GM18909 (cell line): ENCODE data around the gene SMC3.
A peak's percentile ranks its signal among the peaks of the same experiment; 100 is the strongest.
"Not testable (repeated sequence)": the region's sequence is repeated elsewhere in the genome, so short reads cannot be mapped to it uniquely, and the experiment has no call there.

Source experiments
- ATAC-seq: cut with Tn5 transposase; IDR thresholded peaks from one replicate; pipeline ENCODE4 v1.9.1; 2021; ENCODE audit warnings: mild to moderate bottlenecking; ENCODE audit not compliant: unreplicated experiment, poor library complexity

SMC3 gene

GRCh38 chr10:110619514-110620397, 52.3 kb downstream of the SMC3 start:
- ATAC-seq = no peak

GRCh38 chr10:110620398-110620719, 52.9 kb downstream of the SMC3 start:
- ATAC-seq = no peak

GRCh38 chr10:110623316-110623715, 55.8 kb downstream of the SMC3 start:
- ATAC-seq = not testable (repeated sequence)

GRCh38 chr10:110625356-110625894, 57.9 kb downstream of the SMC3 start:
- no peak for ATAC-seq

GRCh38 chr10:110625951-110626855, 58.7 kb downstream of the SMC3 start:
- no peak for ATAC-seq

- ATAC-seq = no peak
Measured at GRCh38 chr10:110628161-110628560, 60.7 kb downstream of the SMC3 start.

GRCh38 chr10:110629680-110630191, 62.2 kb downstream of the SMC3 start:
- ATAC-seq = no peak

GRCh38 chr10:110631934-110632333, 64.4 kb downstream of the SMC3 start:
- no peak for ATAC-seq

GRCh38 chr10:110632591-110633215, 65.2 kb downstream of the SMC3 start:
- ATAC-seq = no peak

GRCh38 chr10:110634527-110635209, 67.2 kb downstream of the SMC3 start:
- no peak for ATAC-seq

- no peak for ATAC-seq
Measured at GRCh38 chr10:110636572-110636931, 69.1 kb downstream of the SMC3 start.

GRCh38 chr10:110636932-110637557, 69.5 kb downstream of the SMC3 start:
- no peak for ATAC-seq

GRCh38 chr10:110637558-110638053, 70.1 kb downstream of the SMC3 start:
- no peak for ATAC-seq

GRCh38 chr10:110638319-110638718, 70.8 kb downstream of the SMC3 start:
- no peak for ATAC-seq

- not testable (repeated sequence) for ATAC-seq
Measured at GRCh38 chr10:110639046-110639445, 71.6 kb downstream of the SMC3 start.

GRCh38 chr10:110639858-110640257, 72.4 kb downstream of the SMC3 start:
- not testable (repeated sequence) for ATAC-seq

GRCh38 chr10:110641256-110641655, 73.8 kb downstream of the SMC3 start:
- peak; percentile 54 for ATAC-seq

GRCh38 chr10:110642204-110643034, 74.9 kb downstream of the SMC3 start:
- no peak for ATAC-seq
